NOMO-1 treated with DMSO at 0.1 percent for 48 hours (cell line): ENCODE data around the gene NABP2.
A peak's percentile ranks its signal among the peaks of the same experiment; 100 is the strongest.

ENCODE experiments used
- DNase-seq: peaks from one replicate; lab custom pipeline; 2025; ENCODE audit not compliant: unreplicated experiment; lab: John Stamatoyannopoulos, UW

NABP2 gene

GRCh38 chr12:56212361-56212760 is 11.8 kb upstream of the NABP2 start:
- no peak for DNase-seq

GRCh38 chr12:56213878-56214277 is 10.3 kb upstream of the NABP2 start:
- DNase-seq: no peak

- no peak for DNase-seq
Observed at GRCh38 chr12:56216461-56216860, 7.7 kb upstream of the NABP2 start.

- DNase-seq: no peak
Observed at GRCh38 chr12:56219840-56220239, 4.3 kb upstream of the NABP2 start.

GRCh38 chr12:56220611-56221231 is 3.4 kb upstream of the NABP2 start:
- DNase-seq: peak; percentile 91

- DNase-seq: no peak
Observed at GRCh38 chr12:56221232-56221756, 2.8 kb upstream of the NABP2 start.

- peak; percentile 97 for DNase-seq
Observed at GRCh38 chr12:56221757-56222530, 2.2 kb upstream of the NABP2 start, which contains the start of gene RNF41. Gene RNF41, minus strand, starts transcription at chr12:56221922. Its CDS starts 7,875 bp downstream, at chr12:56214047.

GRCh38 chr12:56222531-56222895 is 1.6 kb upstream of the NABP2 start:
- DNase-seq: no peak

GRCh38 chr12:56223571-56224101 is 506 bp upstream of the NABP2 start:
- no peak for DNase-seq

- no peak for DNase-seq
Observed at GRCh38 chr12:56224954-56225353, 812 bp downstream of the NABP2 start.

GRCh38 chr12:56229082-56229481 is 4.9 kb downstream of the NABP2 start:
- DNase-seq: no peak

- DNase-seq: no peak
Observed at GRCh38 chr12:56229916-56230431, 5.8 kb downstream of the NABP2 start, which contains the start of gene SLC39A5. Gene SLC39A5, plus strand, starts transcription at chr12:56230051. Its CDS starts 1,224 bp downstream, at chr12:56231275.

GRCh38 chr12:56230432-56231183 is 6.5 kb downstream of the NABP2 start:
- DNase-seq: no peak

- no peak for DNase-seq
Observed at GRCh38 chr12:56231184-56231582, 7.0 kb downstream of the NABP2 start.

GRCh38 chr12:56234746-56235436 is 10.7 kb downstream of the NABP2 start:
- no peak for DNase-seq

- no peak for DNase-seq
Observed at GRCh38 chr12:56236091-56236490, 11.9 kb downstream of the NABP2 start.

- DNase-seq: no peak
Observed at GRCh38 chr12:56236985-56237384, 12.8 kb downstream of the NABP2 start.

GRCh38 chr12:56237552-56237951 is 13.4 kb downstream of the NABP2 start:
- DNase-seq: no peak

GRCh38 chr12:56241424-56242303 is 17.5 kb downstream of the NABP2 start:
- no peak for DNase-seq
